Adipose tissue (tissue), 3 donors: ENCODE results near the gene TBC1D1. TPM values are rescaled to one million over a fixed set of nuclear protein-coding genes. Genes with fewer than 3 reads are reported as not detected.

Experiments used
- H3K27ac ChIP-seq: one replicate; pipeline ENCODE4 v1.5.1; 2013; ENCODE audit warnings: low read depth, low read length
- WGBS, 3 donors: extraction: QIAGEN DNeasy Blood & Tissue Kit; methylation state at CpG; one replicate each; pipeline ENCODE4 v1.1.7; 2013; 5-methylcytosine and 5-hydroxymethylcytosine counted together
- polyA plus RNA-seq, 3 donors: library from polyadenylated mRNA; stranded (reverse); fragments of 200-250 nt; gene quantifications; one replicate each; pipeline ENCODE4 v1.2.3, GENCODE V29; 2013
- donor health status: healthy with polysubstance abuse.
- donor health status: Bipolar disorder and iron deficiency.
- donor health status: healthy.

TBC1D1 gene
- polyA plus RNA-seq, 3 donors = 11.7 to 45.8 (median 33.4) TPM

GRCh38 chr4:38176165-38176564 is 285.3 kb downstream of the TBC1D1 start:
- H3K27ac ChIP-seq = no peak overlapping the region
- WGBS, 3 donors = 74 to 89% (median 74%) methylated on average over 7 of the region's 7 CpGs

DNA sequence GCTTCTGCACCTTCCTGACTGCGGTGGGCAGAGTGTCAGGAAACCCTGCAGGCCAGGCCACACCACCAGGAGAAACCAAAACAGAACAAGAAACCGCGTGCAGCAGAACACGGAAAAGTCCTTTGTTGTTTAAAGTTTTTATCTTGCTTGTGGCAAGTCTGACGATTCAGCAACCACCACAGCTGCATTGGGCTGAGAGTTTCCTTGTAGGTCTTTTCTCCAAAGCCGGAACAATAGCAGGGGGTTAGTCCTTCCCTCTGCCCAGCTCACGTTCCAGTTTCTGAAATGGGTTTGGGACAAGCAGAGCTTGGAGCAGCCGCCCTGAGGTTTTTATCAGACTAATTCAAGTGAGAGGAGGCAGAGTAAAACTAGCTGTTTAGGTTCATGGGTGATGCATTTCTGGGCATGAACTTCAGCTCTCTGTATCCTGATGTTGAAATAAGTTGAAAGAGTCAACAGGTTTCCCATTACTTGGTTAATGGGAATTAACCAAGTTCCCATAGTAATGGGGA is 286.2 kb downstream of the TBC1D1 start:
- 31 to 33% (median 31%) methylated on average over 8 of the region's 8 CpGs for WGBS, 3 donors
- H3K27ac ChIP-seq = no peak overlapping the region

- no peak overlapping the region for H3K27ac ChIP-seq
- 30 to 34% (median 30%) methylated on average over 11 of the region's 11 CpGs for WGBS, 3 donors
Measured at GRCh38 chr4:38177641-38178391, 286.9 kb downstream of the TBC1D1 start.

GRCh38 chr4:38178392-38178995 is 287.6 kb downstream of the TBC1D1 start:
- H3K27ac ChIP-seq = no peak overlapping the region
- 66 to 68% (median 66%) methylated on average over 8 of the region's 8 CpGs for WGBS, 3 donors

GRCh38 chr4:38179690-38180377 is 288.9 kb downstream of the TBC1D1 start:
- H3K27ac ChIP-seq = no peak overlapping the region
- WGBS, 3 donors = 53 to 65% (median 61%) methylated on average over 6 of the region's 6 CpGs

GRCh38 chr4:38180456-38180855 is 289.6 kb downstream of the TBC1D1 start:
- 62 to 69% (median 66%) methylated on average over 2 of the region's 2 CpGs for WGBS, 3 donors
- no peak overlapping the region for H3K27ac ChIP-seq

- no peak overlapping the region for H3K27ac ChIP-seq
- 60 to 88% (median 67%) methylated on average over 3 of the region's 3 CpGs for WGBS, 3 donors
Measured at GRCh38 chr4:38181286-38181685, 290.4 kb downstream of the TBC1D1 start.

DNA sequence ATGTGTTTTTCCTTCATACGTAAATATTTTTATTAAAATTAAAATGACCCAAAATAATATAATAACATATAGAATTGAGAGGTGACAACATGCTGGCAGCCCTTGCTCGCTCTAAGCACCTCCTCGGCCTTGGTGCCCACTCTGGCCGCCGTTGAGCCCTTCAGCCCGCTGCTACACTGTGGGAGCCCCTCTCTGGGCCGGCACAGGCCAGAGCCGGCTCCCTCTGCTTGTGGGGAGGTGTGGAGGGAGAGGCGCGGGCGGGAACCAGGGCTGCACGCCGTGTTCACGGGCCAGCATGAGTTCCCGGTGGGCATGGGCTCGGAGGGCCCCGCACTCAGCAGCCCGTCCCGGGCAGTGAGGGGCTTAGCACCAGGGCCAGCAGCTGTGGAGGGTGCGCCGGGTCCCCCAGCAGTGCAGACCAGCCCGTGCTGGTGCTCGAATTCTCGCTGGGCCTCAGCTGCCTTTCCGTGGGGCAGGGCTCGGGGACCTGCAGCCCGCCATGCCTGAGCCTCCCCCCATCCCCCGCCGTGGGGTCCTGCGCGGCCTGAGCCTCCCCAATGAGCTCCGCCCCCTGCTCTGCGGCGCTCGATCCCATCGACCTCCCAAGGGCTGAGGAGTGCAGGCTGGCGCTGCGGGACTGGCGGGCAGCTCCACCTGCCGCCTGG is 291.6 kb downstream of the TBC1D1 start:
- WGBS, 3 donors = 97 to 98% (median 97%) methylated on average over 40 of the region's 40 CpGs
- H3K27ac ChIP-seq = no peak overlapping the region

DNA sequence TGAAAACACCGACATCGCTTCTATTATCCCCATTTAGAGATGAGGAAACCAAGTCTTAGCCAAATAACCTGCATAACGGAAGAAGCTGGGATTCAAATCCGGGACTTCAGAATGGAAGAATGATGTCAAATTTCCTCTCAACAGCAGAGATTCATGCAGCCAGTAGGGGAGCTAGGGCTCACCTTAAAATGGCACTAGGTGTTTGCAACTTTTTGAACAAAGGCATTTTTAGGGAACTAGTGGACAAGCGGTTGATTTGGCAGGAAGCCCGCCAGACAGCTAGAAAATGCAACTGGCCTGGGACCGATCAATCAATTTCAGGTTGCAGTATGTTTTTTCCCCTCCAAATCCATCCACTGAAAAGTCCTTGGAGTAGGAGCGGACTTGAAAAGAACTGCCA is 293.5 kb downstream of the TBC1D1 start:
- H3K27ac ChIP-seq = no peak overlapping the region
- WGBS, 3 donors = 81 to 91% (median 84%) methylated on average over 8 of the region's 8 CpGs

DNA sequence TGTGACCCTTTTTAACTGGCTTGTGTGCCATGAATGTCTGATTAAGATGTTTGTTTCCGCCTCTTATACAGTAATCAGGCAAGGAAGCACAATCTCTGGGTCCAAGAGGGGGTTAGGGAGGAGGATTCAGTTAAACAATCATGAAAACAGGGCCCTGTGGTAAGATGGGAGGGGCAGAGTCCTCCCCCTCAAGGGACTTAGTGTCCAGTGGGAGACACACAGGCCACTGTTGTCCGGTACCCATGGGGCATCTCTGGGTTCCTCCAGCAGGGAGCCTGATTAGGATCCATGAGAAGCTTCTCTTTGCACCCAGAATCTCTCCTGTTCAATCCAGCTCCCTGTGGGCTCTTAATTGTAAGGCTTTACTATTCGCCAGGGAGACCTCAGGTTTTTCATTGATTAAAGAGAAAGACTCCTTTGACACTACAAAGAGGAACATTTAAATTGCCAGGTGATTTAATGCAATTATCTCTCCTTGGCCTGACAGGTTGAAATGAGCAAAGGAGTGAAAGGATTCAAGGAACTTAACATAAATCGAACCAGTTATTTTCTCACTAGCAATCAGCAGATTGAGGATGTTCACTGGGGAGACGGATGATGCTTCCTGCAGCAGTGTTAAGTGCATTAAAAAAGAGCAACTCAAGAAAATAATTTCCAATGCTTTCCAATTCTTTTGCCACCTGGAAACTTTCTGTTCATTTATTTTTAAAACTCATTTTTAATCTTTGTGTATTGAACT is 294.7 kb downstream of the TBC1D1 start:
- 76 to 93% (median 76%) methylated on average over 5 of the region's 5 CpGs for WGBS, 3 donors

GRCh38 chr4:38188136-38188535 is 297.3 kb downstream of the TBC1D1 start:
- 84 to 99% (median 88%) methylated on average over 9 of the region's 9 CpGs for WGBS, 3 donors

More for the DNA sequence above, 294.7 kb downstream of the TBC1D1 start:
- H3K27ac ChIP-seq = no peak overlapping the region

DNA sequence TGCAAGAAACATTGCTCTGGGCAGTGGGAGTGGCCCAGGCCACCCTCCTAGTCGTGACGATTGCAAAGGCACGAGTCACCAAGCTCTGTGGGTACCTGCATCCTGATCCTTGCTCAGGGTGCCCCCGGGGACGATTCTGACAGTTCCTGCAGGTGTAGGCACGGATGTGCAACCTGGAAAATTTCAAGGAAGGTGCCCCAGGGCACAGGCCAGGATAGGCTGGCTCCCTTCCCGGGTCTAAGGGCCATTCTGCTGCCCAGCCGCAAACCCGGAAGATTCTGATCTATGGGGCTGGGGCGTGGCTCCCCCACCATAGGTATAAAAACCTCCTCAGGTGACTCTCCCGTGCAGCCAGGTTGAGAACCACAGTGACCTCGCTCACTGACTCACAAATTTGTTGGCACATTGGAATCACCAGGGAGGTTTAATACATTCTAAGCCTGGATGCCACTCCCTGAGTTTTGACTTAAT is 297.8 kb downstream of the TBC1D1 start:
- 73 to 81% (median 79%) methylated on average over 12 of the region's 12 CpGs for WGBS, 3 donors
- no peak overlapping the region for H3K27ac ChIP-seq

More at GRCh38 chr4:38188136-38188535, 297.3 kb downstream of the TBC1D1 start:
- no peak overlapping the region for H3K27ac ChIP-seq

Other genes starting within 250 kb of the TBC1D1 start
- gene RELL1, start 204.7 kb upstream of the TBC1D1 start, polyA plus RNA-seq = 1 to 10 TPM; 1.5 to 9.3 (median 5.3) TPM
- gene PGM2, start 64.4 kb upstream of the TBC1D1 start, polyA plus RNA-seq = 10 to 100 TPM in 1 of 3 donors, 1 to 10 TPM in 2; 4.7 to 10.5 (median 9.1) TPM
- gene PTTG2, start 69.3 kb downstream of the TBC1D1 start, polyA plus RNA-seq = not detected